Esophagus squamous epithelium (tissue), 5 donors: ENCODE measurements around the gene WWOX. TPM values are rescaled to one million over a fixed set of nuclear protein-coding genes. Genes with fewer than 3 reads are reported as not detected.

Experiments
- DNase-seq: peaks from one replicate; lab custom pipeline; 2025; lab: John Stamatoyannopoulos, UW
- H3K27ac ChIP-seq, 4 donors: fragments of 200-600 bp; sonication (generic); one replicate each; pipeline ENCODE4 v1.5.1; 2016 to 2019; ENCODE audit warnings: mild to moderate bottlenecking in 1 of 4
- H3K27me3 ChIP-seq, 4 donors: fragments of 200-600 bp; sonication (generic); 1 replicate in 3 of 4; 2 replicates in 1 of 4; pipeline versions ENCODE4 v1.5.1 to v1.6.0; 2017 to 2021; ENCODE audit warnings: antibody characterized with exemption in 1 of 4
- H3K36me3 ChIP-seq, 3 donors: fragments of 200-600 bp; sonication (generic); one replicate each; pipeline ENCODE4 v1.5.1; 2016 to 2019
- H3K4me1 ChIP-seq, 3 donors: fragments of 200-600 bp; sonication (generic); one replicate each; pipeline ENCODE4 v1.5.1; 2017 to 2019
- H3K4me3 ChIP-seq, 4 donors: fragments of 200-600 bp; sonication (generic); 1 replicate in 3 of 4; 2 replicates in 1 of 4; pipeline ENCODE4 v1.5.1; 2016 to 2019; ENCODE audit warnings: mild to moderate bottlenecking in 2 of 4, moderate library complexity in 1 of 4
- H3K9me3 ChIP-seq, 3 donors: fragments of 200-600 bp; sonication (generic); one replicate each; pipeline ENCODE4 v1.5.1; 2016 to 2019
- CTCF ChIP-seq, 6 experiments: fragments of 450-650 bp in 4 of 6; fragments of 200-600 bp in 2 of 6; sonication (generic) in 2 of 6; IDR thresholded peaks; one replicate each; pipeline ENCODE4 v1.5.1; 2016 to 2019; ENCODE audit warnings: antibody characterized with exemption in 6 of 6, mild to moderate bottlenecking in 4 of 6, moderate library complexity in 4 of 6
- POLR2A ChIP-seq, 4 donors: fragments of 450-650 bp; IDR thresholded peaks; one replicate each; pipeline ENCODE4 v1.6.1; 2017; ENCODE audit warnings: antibody characterized with exemption in 4 of 4, mild to moderate bottlenecking in 4 of 4, moderate library complexity in 3 of 4
- WGBS, 2 donors: methylation state at CpG; one replicate each; pipeline ENCODE4 v1.1.5; 2018; 5-methylcytosine and 5-hydroxymethylcytosine counted together
- intact Hi-C: fragments of 100-400 bp; cut with DNase I; formaldehyde crosslinking; loops from one replicate; pipeline ENCODE4 v1.15.0; 2022
- total RNA-seq, 4 donors: library from RNA; depleted of rRNA; stranded (reverse); fragments of >200 nt; gene quantifications; one replicate each; pipeline ENCODE4 v1.1.0, GENCODE V29; 2016
- donor health status: DM: yes; HTN: yes; CAD: no.

The WWOX gene
- total RNA-seq, 4 donors from 2014 or later, result 20.9 to 31.1 (median 27.5) TPM

GRCh38 chr16:78556421-78556820 lies 457.0 kb downstream of the WWOX start:
- H3K4me3 ChIP-seq, result no peak overlapping the region
- intact Hi-C loops, result no loop called here
- no peaks in the 10 kb centered on the region for H3K4me1 ChIP-seq
- DNase-seq, result no peak
- TF ChIP-seq POLR2A (IDR thresholded peaks at IDR 0.05), result no peak
- TF ChIP-seq CTCF (IDR thresholded peaks at IDR 0.05), result no peak
- WGBS, 2 donors, result 91 to 95% methylated on average over 16 of the region's 16 CpGs
- no peaks in the 10 kb centered on the region for H3K9me3 ChIP-seq
- H3K27ac ChIP-seq, result no peak overlapping the region
- H3K27me3 ChIP-seq, result peaks cover 0 to 3% (median 0%) of the 10 kb centered on the region in 4 donors
- H3K36me3 ChIP-seq, result no peaks in the 10 kb centered on the region

- H3K27ac ChIP-seq, result no peak overlapping the region
- no peaks in the 10 kb centered on the region for H3K27me3 ChIP-seq
- peaks cover 3 to 14% (median 4%) of the 10 kb centered on the region in 3 donors for H3K4me1 ChIP-seq
- no peaks in the 10 kb centered on the region for H3K9me3 ChIP-seq
- WGBS, 2 donors, result 100% methylated on average over 1 of the region's 1 CpG
- no peak for TF ChIP-seq CTCF (IDR thresholded peaks at IDR 0.05)
- DNase-seq, result no peak
- intact Hi-C loops, result no loop called here
- no peak overlapping the region for H3K4me3 ChIP-seq
- no peaks in the 10 kb centered on the region for H3K36me3 ChIP-seq
Observed at GRCh38 chr16:78560997-78561396, 461.5 kb downstream of the WWOX start.

- H3K9me3 ChIP-seq, result no peaks in the 10 kb centered on the region
- H3K4me1 ChIP-seq, result peaks cover 3 to 14% (median 4%) of the 10 kb centered on the region in 3 donors
- no peak overlapping the region for H3K27ac ChIP-seq
- H3K4me3 ChIP-seq, result no peak overlapping the region
- DNase-seq, result no peak
- no peaks in the 10 kb centered on the region for H3K27me3 ChIP-seq
- no peaks in the 10 kb centered on the region for H3K36me3 ChIP-seq
- TF ChIP-seq POLR2A (IDR thresholded peaks at IDR 0.05), result no peak
- TF ChIP-seq CTCF (IDR thresholded peaks at IDR 0.05), result no peak
- 90 to 93% methylated on average over 6 of the region's 6 CpGs for WGBS, 2 donors
- intact Hi-C loops, result no loop called here
Observed at GRCh38 chr16:78562111-78562510, 462.7 kb downstream of the WWOX start.

GRCh38 chr16:78562650-78563049 lies 463.2 kb downstream of the WWOX start:
- DNase-seq, result no peak
- H3K9me3 ChIP-seq, result no peaks in the 10 kb centered on the region
- H3K4me1 ChIP-seq, result peaks cover 3 to 14% (median 4%) of the 10 kb centered on the region in 3 donors
- H3K4me3 ChIP-seq, result no peak overlapping the region
- H3K36me3 ChIP-seq, result no peaks in the 10 kb centered on the region
- H3K27me3 ChIP-seq, result no peaks in the 10 kb centered on the region
- H3K27ac ChIP-seq, result no peak overlapping the region
- 82 to 86% methylated on average over 5 to 8 of the region's 8 CpGs for WGBS, 2 donors
- no peak for TF ChIP-seq POLR2A (IDR thresholded peaks at IDR 0.05)
- intact Hi-C loops, result no loop called here

GRCh38 chr16:78563905-78564304 lies 464.5 kb downstream of the WWOX start:
- no peaks in the 10 kb centered on the region for H3K36me3 ChIP-seq
- intact Hi-C loops, result no loop called here

More at GRCh38 chr16:78563905-78564304, 464.5 kb downstream of the WWOX start:
- WGBS, 2 donors, result 37 to 41% methylated on average over 3 to 7 of the region's 7 CpGs
- peak overlapping the region in 2 of 4 donors; percentile 9 to 20 for H3K27ac ChIP-seq
- H3K9me3 ChIP-seq, result no peaks in the 10 kb centered on the region
- H3K27me3 ChIP-seq, result no peaks in the 10 kb centered on the region
- TF ChIP-seq POLR2A (IDR thresholded peaks at IDR 0.05), result no peak
- no peak for TF ChIP-seq CTCF (IDR thresholded peaks at IDR 0.05)
- no peak overlapping the region for H3K4me3 ChIP-seq
- H3K4me1 ChIP-seq, result peaks cover 3 to 14% (median 4%) of the 10 kb centered on the region in 3 donors
- DNase-seq, result no peak
